T-helper 17 cell (primary cell): ENCODE measurements around the gene KIF3C. TPM values are rescaled to one million over a fixed set of nuclear protein-coding genes. Genes with fewer than 3 reads are reported as not detected.
A peak's percentile ranks its signal among the peaks of the same experiment; 100 is the strongest.
"Not testable (repeated sequence)": the region's sequence is repeated elsewhere in the genome, so short reads cannot be mapped to it uniquely, and the experiment has no call there.

ENCODE experiments used
- ATAC-seq: fragments of 150-1000 bp; cut with Tn5 transposase; 2 replicates; pipeline ENCODE4 v1.10.0; 2021; ENCODE audit warnings: mild to moderate bottlenecking, moderate library complexity
- DNase-seq, 3 donors: peaks; one replicate each; pipeline versions ENCODE4 v3.0.0 to v3.0.0-alpha.2; 2020 to 2021
- H3K9me3 ChIP-seq: one replicate; pipeline ENCODE4 v1.7.0; 2013; ENCODE audit warnings: low read length, mild to moderate bottlenecking; ENCODE audit not compliant: control insufficient read depth, poor library complexity, severe bottlenecking
- H3K27ac Mint-ChIP-seq: one replicate; pipeline ENCODE4 v1.8.0; 2022; ENCODE audit warnings: mild to moderate bottlenecking, moderate library complexity, mixed read lengths
- H3K27me3 Mint-ChIP-seq: one replicate; pipeline ENCODE4 v1.8.0; 2022; ENCODE audit warnings: mixed read lengths
- H3K36me3 Mint-ChIP-seq: one replicate; pipeline ENCODE4 v1.8.0; 2022; ENCODE audit warnings: low read depth, mixed read lengths
- H3K4me1 Mint-ChIP-seq: one replicate; pipeline ENCODE4 v1.8.0; 2022; ENCODE audit warnings: mild to moderate bottlenecking, mixed read lengths
- H3K4me3 Mint-ChIP-seq: one replicate; pipeline ENCODE4 v1.8.0; 2022; ENCODE audit warnings: mild to moderate bottlenecking, moderate library complexity, mixed read lengths
- total RNA-seq, 4 donors: library from RNA in 2 of 4; stranded (reverse) in 2 of 4; gene quantifications; one replicate each; pipeline ENCODE4 v1.2.3 and lab custom pipeline; 2022 to 2026

Gene KIF3C
- total RNA-seq, 2 donors from 2014 or later: 2.6 to 10.3 TPM

DNA sequence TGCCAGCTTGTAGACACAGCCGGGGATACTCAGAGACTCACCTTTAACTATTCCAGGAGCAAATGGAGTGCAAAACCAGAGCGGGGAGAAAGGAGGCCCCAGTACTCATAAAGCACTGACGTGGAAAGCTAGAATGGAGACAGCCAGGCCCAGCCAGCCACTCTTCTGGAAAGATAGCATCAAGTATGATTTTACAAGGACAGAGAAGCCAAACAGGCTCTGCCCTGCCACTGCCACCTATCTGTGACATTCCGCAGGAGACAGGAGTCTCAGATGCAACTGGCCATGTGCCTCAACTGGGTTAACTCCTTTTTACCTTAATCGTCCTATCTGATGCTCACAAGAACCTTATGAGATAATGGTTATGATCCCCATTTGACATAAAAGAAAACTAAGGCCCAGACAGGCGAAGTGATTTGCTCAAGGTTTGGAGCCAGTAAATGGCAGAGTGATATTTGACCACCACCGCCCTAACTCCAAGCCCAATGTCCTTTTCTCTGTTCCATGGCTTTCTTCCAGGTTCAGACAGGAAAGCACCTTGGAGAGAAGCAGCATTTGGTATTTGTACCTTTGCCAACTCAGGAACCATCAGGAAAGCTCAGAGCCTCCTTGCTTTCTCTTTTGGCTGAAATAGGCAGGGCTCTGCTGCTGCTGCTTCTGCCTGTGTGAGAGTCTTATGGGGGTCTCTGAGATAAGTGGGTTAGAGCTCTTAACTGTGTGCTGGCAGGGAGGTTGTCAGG, 15.6 kb downstream of the KIF3C start:
- no peaks in the 10 kb centered on the region for H3K27me3 Mint-ChIP-seq
- no peak for ATAC-seq

DNA sequence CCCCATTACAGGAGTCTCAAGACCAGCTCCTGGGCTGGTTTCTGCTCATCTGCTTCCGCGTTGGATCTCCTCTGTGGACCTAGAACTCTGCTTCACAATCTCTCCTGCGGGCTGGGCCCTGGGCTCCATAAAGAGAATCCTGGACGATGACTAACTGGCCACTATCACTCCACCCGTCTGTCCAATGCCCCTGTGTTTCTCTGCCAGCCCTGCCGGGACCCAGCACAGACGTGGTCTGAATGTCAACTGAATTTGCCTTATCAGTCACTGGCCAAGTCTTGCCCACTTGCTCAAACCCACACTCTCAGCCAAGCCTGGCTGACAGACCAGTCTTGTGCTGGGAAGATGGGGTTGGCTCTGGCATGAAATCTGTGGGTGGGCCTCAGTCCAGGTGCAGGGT, 17.4 kb downstream of the KIF3C start:
- Mint-ChIP-seq H3K36me3 (no peaks in the 10 kb centered on the region), H3K4me3 (no peak overlapping the region), H3K4me1 (peaks cover 11% of the 10 kb centered on the region), H3K27me3 (no peaks in the 10 kb centered on the region), H3K27ac (peak overlapping the region; percentile 61)
- DNase-seq (no peak), ATAC-seq (no peak)
- no peaks in the 10 kb centered on the region for H3K9me3 ChIP-seq

More for the DNA sequence above, 15.6 kb downstream of the KIF3C start:
- H3K27ac Mint-ChIP-seq: no peak overlapping the region
- no peak for DNase-seq
- H3K36me3 Mint-ChIP-seq: no peaks in the 10 kb centered on the region
- no peak overlapping the region for H3K4me3 Mint-ChIP-seq
- H3K9me3 ChIP-seq: no peaks in the 10 kb centered on the region
- peaks cover 3% of the 10 kb centered on the region for H3K4me1 Mint-ChIP-seq

DNA sequence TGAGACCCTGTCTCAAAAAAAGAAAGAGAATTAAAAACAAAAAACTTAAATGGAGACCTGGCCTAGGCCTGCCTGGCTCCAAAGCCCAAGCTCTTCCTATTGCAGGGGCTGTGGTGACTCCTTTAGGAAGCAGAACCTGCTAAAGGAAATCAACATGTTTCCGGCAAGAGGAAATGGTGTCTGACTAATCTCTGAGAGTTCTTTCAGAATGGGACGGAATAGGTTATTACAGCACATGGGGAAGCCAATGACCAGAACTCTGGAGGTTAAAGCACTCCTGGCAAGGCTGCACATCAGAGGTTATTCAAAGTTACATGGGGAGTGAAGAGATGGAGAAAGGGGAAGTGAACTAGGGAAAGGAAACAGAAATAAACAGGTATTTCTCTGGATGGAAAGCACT, 21.4 kb downstream of the KIF3C start:
- Mint-ChIP-seq H3K4me3 (peak overlapping the region; percentile 9), H3K36me3 (no peaks in the 10 kb centered on the region), H3K27ac (no peak overlapping the region), H3K4me1 (peaks cover 11% of the 10 kb centered on the region), H3K27me3 (no peaks in the 10 kb centered on the region)
- ATAC-seq: peak; percentile 36
- no peak for DNase-seq
- H3K9me3 ChIP-seq: no peaks in the 10 kb centered on the region

DNA sequence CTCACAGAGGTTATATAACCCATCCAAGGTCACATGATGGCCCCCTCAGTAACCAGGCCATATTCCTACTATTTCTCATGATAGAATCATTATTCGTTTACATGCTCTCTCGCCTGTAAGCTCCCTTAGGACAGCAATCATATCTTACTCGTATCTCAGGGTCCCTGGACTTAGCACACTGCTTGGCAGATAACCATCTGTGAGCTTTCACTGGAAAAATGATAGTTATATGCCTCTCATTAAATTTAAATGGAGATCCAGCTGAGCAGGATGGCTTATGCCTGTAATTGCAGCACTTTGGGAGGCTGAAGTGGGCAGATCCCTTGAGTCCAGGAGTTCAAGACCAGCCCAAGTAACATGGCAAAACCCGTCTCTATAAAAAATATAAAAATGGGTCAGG, 21.9 kb downstream of the KIF3C start:
- no peaks in the 10 kb centered on the region for H3K27me3 Mint-ChIP-seq
- no peaks in the 10 kb centered on the region for H3K36me3 Mint-ChIP-seq
- H3K9me3 ChIP-seq: no peaks in the 10 kb centered on the region
- H3K27ac Mint-ChIP-seq: no peak overlapping the region
- DNase-seq: no peak
- ATAC-seq: no peak
- H3K4me3 Mint-ChIP-seq: no peak overlapping the region
- H3K4me1 Mint-ChIP-seq: peaks cover 11% of the 10 kb centered on the region

DNA sequence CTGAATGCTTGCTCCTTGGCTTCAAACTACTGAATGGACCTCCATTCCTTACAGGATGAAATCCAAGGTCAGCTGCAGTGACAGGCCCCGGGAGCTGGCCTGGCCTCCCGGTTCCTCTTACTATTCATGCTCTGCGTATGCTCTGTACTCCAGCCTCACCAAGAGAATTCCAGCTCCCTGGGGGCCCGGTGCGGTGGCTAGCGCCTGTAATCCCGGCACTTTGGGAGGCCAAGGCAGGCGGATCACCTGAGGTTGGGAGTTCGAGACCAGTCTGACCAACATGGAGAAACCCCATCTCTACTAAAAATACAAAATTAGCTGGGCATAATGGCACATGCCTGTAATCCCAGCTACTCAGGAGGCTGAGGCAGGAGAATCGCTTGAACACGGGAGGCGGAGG, 23.7 kb downstream of the KIF3C start:
- H3K36me3 Mint-ChIP-seq, ATAC-seq, H3K27ac Mint-ChIP-seq, H3K9me3 ChIP-seq, H3K4me1 Mint-ChIP-seq, H3K27me3 Mint-ChIP-seq, H3K4me3 Mint-ChIP-seq, DNase-seq: not testable (repeated sequence)

DNA sequence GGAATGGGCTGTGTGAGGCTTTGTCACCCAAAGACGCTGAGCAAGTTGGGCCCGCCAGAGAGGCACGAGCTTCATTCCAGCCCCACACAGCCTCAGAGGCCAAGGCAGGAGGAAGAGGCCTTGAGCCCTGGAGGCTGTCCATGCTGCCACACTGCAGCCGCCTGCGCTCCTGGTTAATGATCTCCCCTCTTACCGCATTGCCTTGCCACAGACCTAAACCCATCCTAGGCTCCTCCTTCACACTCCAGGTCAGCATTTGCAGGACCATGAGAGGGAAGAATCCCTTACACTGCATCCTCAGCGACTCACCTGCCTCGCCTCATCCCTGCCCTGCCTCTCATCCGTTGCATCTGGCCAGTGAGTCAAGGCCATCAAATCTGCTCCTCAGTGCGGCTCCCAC, 24.6 kb downstream of the KIF3C start:
- H3K9me3 ChIP-seq: no peaks in the 10 kb centered on the region
- Mint-ChIP-seq H3K27me3 (no peaks in the 10 kb centered on the region), H3K4me1 (peaks cover 8% of the 10 kb centered on the region), H3K36me3 (no peaks in the 10 kb centered on the region), H3K4me3 (no peak overlapping the region), H3K27ac (no peak overlapping the region)
- no peak for DNase-seq
- ATAC-seq: no peak

DNA sequence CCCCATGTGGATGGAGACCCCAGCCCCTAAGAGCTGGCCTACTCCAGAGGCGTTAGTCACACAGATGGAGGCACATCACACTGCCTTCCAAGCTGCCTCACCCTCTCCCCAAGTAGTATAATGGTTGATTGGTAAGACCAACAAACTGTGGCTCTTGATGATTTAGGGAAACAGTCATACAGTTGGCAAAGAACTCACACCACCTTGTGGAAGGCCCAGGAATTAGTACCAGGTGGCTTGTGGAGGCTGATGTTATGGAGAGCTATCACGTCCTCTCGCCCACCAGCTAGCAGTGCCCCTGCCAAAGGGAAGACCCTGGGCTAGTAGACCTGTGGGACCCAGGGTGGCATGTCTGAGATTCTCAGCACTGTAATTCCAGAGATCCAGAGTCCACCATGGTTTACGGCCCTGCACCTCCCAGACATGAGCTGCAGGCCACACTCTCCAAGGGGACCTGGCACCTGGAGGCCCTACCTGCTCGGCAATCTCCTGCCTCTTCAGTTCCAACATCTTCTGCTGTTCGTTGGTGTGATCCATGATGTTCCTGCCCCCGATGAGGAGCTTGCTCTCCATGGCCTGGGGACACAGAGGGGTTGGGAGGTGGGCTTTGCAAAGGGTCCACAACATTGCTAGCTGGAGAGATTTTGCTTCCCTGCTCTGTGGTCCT, 26.3 kb downstream of the KIF3C start:
- H3K27me3 Mint-ChIP-seq: no peaks in the 10 kb centered on the region
- H3K9me3 ChIP-seq: no peaks in the 10 kb centered on the region
- peak overlapping the region; percentile 29 for H3K27ac Mint-ChIP-seq
- ATAC-seq: no peak
- H3K4me3 Mint-ChIP-seq: no peak overlapping the region
- peaks cover 2% of the 10 kb centered on the region for H3K4me1 Mint-ChIP-seq
- H3K36me3 Mint-ChIP-seq: no peaks in the 10 kb centered on the region
- no peak for DNase-seq

DNA sequence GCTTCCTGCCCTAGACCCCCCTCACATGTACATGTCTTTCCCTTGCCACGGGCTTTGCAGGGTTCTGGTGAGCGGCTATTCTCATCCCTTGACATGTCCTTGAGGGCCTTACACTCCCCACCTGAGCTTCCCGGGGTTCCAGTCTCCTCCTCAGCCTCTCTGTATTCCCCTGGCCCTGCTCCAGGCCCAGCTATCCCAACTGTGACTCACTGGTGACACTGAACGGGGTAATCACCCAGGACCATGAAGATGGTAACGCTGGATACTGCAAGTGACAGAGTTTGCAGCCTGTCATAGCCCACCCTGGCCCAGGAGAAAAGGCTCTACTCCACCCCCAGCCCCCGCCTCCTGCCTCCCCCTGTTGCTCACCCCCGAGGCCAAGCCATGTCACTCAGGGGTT, 27.3 kb downstream of the KIF3C start:
- no peaks in the 10 kb centered on the region for H3K9me3 ChIP-seq
- no peak for ATAC-seq
- no peak for DNase-seq
- H3K36me3 Mint-ChIP-seq: no peaks in the 10 kb centered on the region
- no peak overlapping the region for H3K27ac Mint-ChIP-seq
- H3K27me3 Mint-ChIP-seq: no peaks in the 10 kb centered on the region
- H3K4me3 Mint-ChIP-seq: no peak overlapping the region
- H3K4me1 Mint-ChIP-seq: no peaks in the 10 kb centered on the region

DNA sequence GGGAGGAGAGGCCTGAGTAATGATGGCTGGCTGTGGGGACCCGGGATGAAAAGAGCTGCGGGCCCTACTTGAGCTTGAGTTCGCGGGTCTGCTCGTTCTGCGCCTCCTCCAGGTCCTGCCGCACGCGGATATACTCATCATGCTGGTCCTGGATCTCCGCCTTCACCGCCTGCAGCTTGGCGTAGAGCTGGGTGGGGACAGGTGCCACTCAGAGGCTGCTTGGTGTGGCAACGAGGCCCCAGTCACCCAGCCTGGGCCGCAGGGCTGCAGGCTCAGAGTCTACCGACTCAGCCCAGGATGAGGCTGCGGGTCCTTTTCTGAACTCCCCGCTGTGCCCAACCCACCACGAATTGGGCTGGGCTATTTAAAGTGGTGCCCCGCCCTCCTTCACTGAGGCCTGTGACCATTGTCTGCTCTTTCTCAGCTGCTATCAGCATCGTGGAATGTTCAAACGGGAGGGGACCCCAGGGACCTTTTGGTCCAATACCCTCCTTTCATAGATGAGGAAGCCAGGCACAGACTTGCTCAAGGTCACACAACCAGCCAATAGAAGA, 28.0 kb downstream of the KIF3C start:
- Mint-ChIP-seq H3K4me3 (no peak overlapping the region), H3K36me3 (no peaks in the 10 kb centered on the region), H3K27me3 (no peaks in the 10 kb centered on the region), H3K4me1 (no peaks in the 10 kb centered on the region), H3K27ac (no peak overlapping the region)
- ATAC-seq (no peak), DNase-seq (no peak)
- no peaks in the 10 kb centered on the region for H3K9me3 ChIP-seq

DNA sequence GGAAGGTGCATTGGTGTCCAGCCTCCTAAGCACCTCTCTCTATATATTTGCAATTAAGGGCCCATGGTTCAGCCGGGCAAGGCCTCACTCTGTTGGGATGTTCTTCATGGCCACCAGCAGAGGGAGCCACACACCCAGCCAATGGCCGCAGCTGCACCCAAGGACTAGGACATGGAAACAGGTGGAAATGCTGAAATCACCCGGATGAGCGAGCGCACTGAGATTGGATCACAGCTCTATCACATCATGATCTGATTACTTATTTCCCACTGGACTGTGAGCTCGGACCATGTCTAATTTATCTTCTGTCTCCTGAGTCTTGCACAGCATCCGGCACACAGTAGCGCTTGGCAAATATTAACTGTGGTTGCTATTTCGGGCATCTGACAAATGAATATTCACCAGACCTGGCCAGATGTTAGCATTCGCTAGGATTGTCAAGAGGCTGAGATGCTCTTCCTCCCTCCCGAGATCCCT, 31.2 kb downstream of the KIF3C start:
- Mint-ChIP-seq H3K4me1 (no peaks in the 10 kb centered on the region), H3K27ac (no peak overlapping the region), H3K4me3 (no peak overlapping the region), H3K36me3 (no peaks in the 10 kb centered on the region), H3K27me3 (no peaks in the 10 kb centered on the region)
- peak; percentile 49 to 56 (median 56) for DNase-seq
- H3K9me3 ChIP-seq: no peaks in the 10 kb centered on the region
- peak; percentile 97 for ATAC-seq

DNA sequence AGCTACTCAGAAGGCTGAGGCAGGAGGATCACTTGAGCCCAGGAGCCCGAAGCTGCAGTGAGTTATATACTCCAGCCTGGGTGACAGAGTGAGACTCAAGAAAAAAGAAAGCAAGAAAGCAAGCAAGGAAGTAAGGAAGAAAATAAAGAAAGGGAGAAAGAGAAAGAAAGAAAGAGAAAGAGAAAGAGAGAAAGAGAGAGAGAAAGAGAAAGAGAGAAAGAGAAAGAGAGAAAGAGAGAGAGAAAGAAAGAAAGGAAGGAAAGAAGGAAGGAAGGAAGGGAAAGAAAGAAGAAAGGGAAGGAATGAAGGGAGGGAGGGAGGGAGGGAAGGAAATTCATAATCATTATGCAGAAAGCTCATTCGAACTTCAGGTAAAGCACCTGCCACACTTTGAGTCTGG, 33.9 kb downstream of the KIF3C start:
- ATAC-seq: no peak

DNA sequence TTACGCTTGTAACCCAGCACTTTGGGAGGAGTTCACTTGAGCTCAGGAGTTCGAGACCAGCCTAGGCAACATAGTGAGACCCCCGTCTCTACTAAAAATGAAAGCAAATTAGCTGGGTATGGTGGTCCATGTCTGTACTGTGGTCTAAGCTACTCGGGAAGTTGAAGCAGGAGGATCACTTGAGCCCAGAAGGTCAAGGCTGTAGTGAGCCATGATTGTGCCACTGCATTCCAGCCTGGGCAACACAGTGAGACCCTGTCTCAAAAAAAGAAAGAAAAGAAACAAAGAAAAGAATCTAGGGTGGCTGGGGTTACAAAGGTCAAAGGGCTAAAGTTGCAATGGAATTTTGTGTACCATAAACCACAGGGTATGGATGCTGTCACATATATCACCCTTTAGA, 41.3 kb downstream of the KIF3C start:
- H3K4me1 Mint-ChIP-seq: peaks cover 4% of the 10 kb centered on the region
- H3K4me3 Mint-ChIP-seq: no peak overlapping the region
- no peak for DNase-seq
- H3K27me3 Mint-ChIP-seq: no peaks in the 10 kb centered on the region
- H3K9me3 ChIP-seq: no peaks in the 10 kb centered on the region
- H3K27ac Mint-ChIP-seq: no peak overlapping the region
- H3K36me3 Mint-ChIP-seq: no peaks in the 10 kb centered on the region
- ATAC-seq: no peak

More for the DNA sequence above, 33.9 kb downstream of the KIF3C start:
- Mint-ChIP-seq H3K4me1 (no peaks in the 10 kb centered on the region), H3K27ac (peak overlapping the region; percentile 37), H3K27me3 (no peaks in the 10 kb centered on the region), H3K4me3 (no peak overlapping the region), H3K36me3 (no peaks in the 10 kb centered on the region)
- DNase-seq: no peak
- no peaks in the 10 kb centered on the region for H3K9me3 ChIP-seq

DNA sequence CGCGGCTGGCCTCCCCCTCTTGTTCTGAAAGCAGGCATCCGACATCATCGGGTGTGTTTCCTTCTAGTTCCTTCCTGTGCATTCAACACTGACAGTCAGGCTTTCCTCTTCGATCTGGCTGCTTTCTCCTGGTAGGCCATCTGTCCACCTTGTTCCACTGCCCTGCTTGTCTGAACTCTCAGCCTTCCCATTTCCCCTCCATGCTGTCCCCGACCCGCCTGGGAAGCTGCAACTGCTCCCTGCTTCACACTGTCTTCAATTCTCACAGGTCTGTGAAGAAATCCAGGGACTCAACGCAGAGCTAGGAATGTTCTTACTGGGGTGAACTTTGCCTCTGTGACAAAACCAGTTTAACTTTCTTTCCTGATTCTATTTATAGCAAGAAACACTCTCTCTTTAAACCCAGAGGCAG, 43.0 kb downstream of the KIF3C start:
- H3K9me3 ChIP-seq: no peaks in the 10 kb centered on the region
- ATAC-seq: no peak
- no peaks in the 10 kb centered on the region for H3K27me3 Mint-ChIP-seq
- H3K27ac Mint-ChIP-seq: no peak overlapping the region
- peaks cover 4% of the 10 kb centered on the region for H3K4me1 Mint-ChIP-seq
- no peak overlapping the region for H3K4me3 Mint-ChIP-seq
- no peak for DNase-seq
- H3K36me3 Mint-ChIP-seq: no peaks in the 10 kb centered on the region
